Lung microvascular endothelial cell (primary cell): ENCODE data around the gene ATMIN. TPM values are rescaled to one million over a fixed set of nuclear protein-coding genes. Genes with fewer than 3 reads are reported as not detected.

Source experiments
- DNase-seq, 2 donors: peaks; one replicate each; pipeline versions ENCODE4 v3.0.0 to v3.0.0-alpha.2; 2010; ENCODE audit warnings: low read depth in 2 of 2
- total RNA-seq: library from RNA; depleted of rRNA; stranded (reverse); fragments of >200 nt; gene quantifications from 2 replicates; pipeline ENCODE4 v1.2.1, GENCODE V29; 2014

ATMIN gene, protein sequence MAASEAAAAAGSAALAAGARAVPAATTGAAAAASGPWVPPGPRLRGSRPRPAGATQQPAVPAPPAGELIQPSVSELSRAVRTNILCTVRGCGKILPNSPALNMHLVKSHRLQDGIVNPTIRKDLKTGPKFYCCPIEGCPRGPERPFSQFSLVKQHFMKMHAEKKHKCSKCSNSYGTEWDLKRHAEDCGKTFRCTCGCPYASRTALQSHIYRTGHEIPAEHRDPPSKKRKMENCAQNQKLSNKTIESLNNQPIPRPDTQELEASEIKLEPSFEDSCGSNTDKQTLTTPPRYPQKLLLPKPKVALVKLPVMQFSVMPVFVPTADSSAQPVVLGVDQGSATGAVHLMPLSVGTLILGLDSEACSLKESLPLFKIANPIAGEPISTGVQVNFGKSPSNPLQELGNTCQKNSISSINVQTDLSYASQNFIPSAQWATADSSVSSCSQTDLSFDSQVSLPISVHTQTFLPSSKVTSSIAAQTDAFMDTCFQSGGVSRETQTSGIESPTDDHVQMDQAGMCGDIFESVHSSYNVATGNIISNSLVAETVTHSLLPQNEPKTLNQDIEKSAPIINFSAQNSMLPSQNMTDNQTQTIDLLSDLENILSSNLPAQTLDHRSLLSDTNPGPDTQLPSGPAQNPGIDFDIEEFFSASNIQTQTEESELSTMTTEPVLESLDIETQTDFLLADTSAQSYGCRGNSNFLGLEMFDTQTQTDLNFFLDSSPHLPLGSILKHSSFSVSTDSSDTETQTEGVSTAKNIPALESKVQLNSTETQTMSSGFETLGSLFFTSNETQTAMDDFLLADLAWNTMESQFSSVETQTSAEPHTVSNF
- total RNA-seq, result 19.2 and 38.3 TPM in 2 replicates

DNA sequence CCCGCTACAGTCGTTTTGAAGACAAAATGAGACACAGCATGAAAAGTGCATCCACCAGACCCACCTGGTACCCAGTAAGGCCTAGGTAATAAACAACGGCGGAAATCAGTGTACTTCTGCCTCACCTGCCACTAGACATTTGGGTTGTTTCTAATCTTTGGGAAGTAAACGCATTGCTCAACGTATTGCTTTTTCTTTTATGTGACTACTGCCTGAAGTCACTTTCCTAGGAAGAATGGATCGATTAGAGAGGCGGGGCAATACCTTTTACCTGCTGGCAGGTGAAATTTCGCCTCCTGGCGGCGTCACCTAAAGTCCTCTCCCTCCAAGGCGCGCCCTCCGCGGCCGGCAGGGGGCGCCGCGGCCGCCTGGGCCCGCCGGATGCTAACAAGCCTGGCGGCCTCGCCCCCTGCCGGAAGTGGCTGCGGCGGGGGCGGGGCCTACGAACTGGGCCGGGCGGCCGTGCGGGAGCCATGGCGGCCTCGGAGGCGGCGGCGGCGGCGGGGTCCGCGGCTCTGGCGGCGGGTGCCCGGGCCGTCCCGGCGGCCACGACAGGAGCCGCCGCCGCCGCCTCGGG, at the start of gene ATMIN:
TSS of gene ATMIN (plus strand) at position 445 of the 577 bp plus-strand sequence. CDS start at position 474, 29 bp downstream.
- DNase-seq, result peak; percentile 88 to 92

DNA sequence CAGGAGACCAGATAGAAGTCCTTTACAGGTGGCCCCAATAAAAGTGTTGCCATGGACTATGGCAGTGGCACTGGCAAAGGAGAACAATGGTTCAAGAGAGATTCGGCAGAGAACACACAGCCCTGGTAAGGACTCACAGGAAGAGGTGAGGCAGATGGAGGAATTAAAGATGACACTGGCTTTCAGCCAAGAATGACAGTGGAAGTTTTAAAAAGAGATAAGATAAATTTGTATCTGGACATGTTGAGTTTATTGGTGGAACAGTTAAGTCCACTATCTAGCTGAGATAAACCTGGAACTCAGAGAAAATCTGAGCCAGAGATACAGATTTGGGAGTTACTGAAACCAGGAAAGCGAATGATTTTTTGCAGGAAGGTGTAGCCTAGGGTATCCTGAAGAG, 49.1 kb upstream of the ATMIN start:
- DNase-seq, result peak in 1 of 2 donors; percentile 83

DNA sequence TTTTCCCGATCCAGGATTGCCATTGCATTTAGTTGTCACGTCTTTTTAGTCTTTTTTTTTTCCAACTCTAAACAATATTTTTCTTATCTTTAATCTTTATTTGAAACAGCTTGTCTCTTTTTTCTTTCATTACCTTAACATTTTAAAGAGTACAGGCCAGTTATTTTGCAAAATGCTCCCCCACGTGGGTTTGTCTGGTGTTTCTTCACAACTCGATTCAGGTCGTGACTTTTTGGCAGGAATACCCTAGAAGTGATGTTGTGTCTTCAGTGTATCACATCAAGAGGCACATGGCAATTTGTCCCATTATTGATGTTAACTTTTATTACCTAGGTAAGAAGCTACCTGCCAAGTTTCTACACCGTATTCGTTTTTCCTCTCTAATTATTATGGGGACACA, 46.9 kb upstream of the ATMIN start:
- no peak for DNase-seq

DNA sequence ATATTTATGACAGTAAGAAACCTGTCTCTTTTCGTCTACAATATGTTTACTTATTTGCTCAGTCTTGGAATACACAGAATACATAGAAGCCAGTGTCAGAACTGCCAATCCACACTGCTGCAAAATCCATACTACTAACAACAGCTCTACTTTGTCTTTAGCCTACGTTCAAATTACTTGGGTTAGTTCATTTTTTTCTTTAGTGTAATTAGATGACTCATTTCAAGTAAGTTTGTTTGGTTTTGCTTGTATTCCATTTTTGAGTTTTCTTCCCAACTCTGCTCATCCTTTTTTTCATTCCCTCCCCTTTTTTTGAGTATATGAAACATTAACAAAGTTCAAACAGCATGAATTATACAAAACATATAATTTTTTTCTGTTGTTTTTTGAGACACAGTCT, 45.8 kb upstream of the ATMIN start:
- no peak for DNase-seq

DNA sequence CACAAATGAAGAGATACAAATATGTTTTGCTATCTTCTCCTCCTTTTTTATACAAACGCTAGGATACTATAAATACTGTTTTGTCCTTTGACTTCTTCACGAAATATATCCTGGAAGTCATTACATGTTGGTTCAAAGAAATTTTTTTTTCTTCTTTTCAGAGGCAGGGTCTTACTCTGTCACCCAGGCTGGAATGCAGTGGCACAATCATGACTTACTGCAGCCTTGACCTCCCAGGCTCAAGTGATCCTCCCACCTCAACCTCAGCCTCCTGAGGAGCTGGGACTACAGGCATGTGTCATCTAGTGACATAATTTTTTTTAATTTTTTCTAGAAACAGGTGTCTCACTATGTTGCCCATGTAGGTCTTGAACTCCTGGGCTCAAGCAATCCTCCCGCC, 45.1 kb upstream of the ATMIN start:
- DNase-seq, result no peak

DNA sequence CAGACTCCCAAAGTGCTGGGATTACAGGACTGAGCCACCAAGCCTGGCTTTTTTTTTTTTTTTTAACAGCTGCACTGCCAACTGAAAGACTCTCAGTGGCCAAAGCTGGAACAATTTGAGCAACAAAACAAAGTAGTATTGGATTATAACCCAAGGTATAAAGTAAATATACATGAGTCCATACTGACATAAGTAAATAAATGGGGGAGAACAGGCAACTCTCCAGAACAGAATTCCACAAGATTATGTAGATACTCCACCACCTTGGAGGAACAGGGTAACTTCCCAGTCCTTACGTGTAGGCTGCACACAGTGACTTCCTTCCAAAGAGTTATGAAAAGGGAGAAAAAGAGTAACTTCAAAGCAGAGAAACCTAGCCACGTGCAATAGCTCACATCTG, 44.7 kb upstream of the ATMIN start:
- no peak for DNase-seq

DNA sequence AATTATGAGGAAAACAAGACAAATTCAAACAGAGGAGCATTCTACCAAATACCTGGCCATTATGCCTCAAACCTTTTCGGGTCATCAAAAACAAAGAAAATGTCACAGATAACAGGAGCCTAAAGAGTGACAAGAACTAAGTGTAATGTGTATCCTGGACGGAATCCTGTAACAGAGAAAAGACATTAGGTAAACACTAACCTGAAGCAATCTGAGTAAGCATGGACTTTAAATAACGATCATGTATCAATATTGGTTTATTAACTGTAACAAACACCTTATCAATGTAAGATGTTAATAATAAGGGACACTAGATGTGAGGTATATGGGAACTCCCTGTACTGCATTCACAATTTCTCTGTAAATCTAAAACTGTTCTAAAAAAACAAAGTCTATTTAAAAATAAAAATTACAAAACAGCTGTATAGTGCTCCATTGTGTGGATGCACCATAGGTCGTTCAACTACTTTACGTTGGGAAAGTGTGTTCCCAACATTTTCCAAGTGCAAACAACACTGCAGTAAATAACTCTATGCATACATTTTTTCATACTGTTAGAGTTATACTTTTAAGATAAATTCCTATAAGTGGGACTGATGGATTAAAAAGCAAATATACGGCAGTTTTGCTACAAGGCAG, 43.7 kb upstream of the ATMIN start:
- no peak for DNase-seq

DNA sequence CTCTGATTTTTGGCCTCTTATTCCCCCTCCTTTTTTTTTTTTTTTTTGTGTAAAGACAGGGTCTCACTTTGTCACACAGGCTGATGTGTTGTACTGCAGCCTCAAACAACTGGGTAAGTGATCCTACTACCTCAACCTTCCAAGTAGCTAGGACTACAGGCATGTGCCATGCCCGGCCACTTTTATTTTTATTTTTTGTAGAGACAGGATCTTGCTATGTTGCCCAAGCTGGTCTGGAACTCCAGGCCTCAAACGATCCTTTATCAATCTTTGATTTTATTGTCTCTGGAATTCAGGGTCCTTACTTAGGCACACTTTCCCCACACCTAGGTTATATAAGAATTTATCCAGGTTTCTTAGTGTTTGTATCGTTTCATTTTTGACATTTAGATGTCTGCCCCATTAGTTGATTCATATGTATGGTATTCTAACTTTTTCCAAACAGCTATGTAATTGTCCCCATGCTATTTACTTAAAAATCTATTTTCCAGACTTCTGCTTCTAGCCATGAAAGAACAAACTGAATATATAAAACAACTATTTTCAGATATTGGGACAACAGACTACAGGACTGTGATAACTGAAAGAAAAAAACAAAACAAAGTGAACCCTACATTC, 42.9 kb upstream of the ATMIN start:
- DNase-seq, result no peak

DNA sequence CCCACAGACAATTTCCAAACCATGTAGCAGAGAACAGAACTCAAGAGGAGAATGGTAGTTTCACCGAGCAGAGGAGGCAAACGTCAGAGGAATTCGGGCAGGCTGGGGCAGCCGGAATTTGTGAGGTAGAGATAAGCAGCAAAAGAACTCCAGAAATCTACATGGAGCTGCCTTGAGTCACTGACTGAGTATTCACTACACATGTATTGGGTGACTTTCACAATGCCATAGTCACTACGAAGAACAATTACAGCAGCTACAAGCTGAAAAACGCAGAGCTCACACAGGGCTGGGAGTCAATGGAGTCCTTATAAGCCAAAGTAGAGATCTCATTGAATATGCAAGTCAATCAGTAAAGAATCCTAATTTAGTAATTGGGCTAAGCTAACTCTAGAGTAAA, 42.3 kb upstream of the ATMIN start:
- peak; percentile 31 to 85 for DNase-seq

DNA sequence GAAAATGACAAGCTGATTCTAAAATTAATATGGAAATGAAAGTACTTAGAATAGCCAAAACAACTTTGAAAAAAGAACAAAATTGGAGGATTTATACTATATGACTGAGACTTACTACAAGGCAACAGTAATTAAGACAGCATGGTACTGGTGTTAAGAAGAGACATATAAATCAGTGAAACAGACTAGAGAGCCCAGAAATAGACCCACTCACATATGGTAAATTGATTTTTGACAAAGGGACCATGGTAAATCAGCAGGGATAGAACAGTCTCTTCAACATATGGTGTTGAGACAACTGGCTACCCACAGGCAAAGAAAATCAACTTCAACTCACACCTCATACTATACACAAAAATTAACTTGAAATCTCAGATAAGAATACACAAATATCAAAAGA, 41.8 kb upstream of the ATMIN start:
- no peak for DNase-seq

DNA sequence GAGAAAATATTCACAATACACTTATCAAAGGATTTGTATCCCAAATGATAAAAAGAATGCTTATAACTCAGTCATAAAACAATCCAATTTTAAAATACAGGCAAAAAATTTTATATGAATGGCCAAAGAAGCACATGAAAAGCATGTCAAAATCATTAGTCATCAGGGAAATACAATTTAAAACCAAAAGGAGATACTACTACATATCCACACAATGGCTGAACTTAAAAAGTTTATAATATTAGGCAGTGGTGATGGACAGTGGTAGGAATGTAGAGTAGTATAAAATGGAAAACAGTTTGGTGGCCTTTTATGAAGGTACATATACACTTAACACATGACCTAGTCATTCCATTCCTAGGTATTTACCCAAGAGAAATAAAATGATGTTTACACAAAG, 41.2 kb upstream of the ATMIN start:
- peak in 1 of 2 donors; percentile 19 for DNase-seq

DNA sequence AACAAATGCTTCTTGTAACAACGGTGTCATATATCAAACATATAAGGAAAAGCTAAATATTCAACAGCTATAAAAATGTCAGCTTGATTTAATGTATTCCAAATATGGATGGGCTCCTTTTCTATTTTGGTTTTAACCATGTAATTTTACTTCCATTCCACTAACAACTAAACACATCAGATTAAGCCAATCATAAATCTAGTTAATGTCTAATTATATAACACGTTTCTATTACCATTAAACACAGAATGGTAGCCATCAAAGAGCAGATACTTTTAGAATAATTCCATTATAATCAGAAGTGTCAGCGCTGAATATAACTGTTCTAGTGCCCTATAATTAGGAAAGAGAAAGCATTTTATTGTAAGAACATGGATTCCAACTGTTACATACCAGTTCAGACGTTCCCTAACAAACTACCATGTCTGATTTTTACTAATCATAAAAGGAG, 38.9 kb upstream of the ATMIN start:
- no peak for DNase-seq

DNA sequence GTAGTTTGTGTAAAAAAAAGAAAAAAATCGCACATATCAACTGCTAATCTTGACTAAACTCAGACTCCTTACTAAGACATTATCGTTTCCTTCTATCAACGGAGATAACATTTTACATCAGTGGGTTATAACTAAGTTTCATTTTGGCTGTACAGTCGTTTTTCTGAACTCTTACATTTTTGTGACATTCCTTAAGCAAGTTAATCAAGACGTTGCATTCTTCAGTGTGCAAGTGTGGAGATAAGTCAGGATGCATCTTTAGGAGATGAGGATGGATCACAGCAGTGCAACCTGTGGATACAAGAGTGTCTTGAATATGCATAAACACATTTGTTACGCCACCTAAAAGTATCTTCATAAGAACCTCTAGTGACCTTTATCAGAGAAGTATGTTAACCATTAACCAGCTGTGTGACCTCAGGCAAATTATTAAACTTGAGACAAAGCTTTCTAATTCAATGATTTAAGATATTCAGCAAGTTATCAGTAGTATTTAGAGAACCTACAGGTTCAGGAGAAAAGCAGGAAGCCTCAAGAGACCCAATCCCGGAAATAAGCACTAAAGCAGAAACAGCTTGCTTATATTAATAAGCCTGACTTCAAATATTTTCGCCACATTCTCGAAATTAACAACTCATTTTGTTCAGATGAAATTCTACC, 38.4 kb upstream of the ATMIN start:
- DNase-seq, result peak in 1 of 2 donors; percentile 16

DNA sequence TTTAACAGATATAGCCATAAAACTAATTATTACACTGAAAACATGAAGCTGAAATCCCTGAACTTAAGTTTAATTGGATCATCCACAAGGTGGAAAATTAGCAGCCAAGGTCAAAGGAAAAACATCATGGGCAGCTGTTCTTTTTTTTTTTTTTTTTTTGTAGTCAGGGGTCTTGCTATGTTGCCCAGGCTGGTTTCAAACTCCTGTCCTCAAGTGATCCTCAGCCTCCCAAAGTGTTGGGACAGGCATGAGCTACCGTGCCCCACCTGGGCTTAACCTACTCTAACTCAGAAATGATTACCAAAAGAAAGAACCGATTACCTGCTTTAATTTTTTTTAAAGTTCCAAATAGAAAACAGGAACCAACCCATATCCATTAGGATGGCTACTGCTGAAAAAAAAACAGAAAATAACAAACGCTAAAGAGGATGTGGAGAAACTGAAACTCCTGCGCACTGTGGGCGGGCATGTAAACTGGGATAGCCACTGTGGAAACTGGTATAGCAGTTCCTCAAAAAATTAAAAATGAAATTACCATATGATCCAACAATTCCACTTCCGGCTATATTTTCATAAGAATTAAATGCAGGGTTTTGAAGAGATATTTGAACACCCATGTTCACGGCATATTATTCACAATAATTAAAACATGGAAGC, 37.5 kb upstream of the ATMIN start:
- DNase-seq, result no peak

DNA sequence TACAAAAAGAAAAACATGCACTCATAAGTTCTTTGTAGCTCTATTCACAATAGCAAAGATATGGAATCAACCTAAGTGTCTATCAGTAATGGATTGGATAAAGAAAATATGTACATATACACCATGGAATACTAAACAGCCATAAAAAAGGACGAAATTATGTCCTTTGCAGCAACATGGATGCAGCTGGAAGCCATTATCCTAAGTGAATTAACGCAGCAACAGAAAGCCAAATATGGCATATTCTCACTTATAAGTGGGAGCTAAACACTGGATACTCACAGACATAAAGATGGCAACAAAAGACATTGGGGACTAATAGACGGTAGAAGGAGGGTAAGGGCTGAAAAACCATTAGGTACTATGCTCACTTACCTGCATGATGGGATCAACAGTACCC, 34.8 kb upstream of the ATMIN start:
- no peak for DNase-seq

DNA sequence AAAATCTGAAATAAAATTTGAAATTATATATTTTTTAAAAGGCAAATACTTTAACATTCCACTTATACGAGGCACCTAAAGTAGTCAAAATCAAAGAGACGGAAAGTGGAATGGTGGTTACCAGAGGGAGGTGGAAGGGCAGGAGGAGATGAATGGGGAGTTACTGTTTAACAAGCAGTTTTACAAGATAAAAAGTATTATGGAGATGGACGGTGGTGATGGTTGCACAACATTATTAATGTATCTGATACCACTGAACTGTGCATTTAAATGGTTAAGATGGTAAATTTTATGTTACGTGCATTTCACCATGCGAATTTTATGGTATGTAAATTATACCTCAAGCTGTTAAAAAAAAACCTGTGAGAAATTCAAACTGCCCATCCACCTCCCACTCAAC, 34.3 kb upstream of the ATMIN start:
- DNase-seq, result no peak

DNA sequence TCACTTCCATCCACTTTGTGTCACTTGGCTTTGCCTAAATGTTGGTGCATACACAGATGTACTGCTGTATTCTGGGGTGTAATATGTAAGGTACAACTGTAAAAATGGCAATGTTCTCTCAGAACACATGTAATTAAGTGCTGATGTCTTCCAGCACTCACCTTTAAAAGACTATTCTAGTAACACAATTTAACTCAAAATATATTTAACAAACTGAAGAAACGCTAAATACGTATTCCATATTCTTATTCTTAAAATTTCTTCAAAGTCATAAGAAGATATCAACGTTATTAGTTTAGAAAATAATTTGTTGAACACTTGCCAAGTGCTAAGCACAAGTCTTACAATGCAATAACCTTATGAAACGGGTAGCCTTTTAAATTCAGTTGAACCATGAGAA, 32.6 kb upstream of the ATMIN start:
- no peak for DNase-seq

DNA sequence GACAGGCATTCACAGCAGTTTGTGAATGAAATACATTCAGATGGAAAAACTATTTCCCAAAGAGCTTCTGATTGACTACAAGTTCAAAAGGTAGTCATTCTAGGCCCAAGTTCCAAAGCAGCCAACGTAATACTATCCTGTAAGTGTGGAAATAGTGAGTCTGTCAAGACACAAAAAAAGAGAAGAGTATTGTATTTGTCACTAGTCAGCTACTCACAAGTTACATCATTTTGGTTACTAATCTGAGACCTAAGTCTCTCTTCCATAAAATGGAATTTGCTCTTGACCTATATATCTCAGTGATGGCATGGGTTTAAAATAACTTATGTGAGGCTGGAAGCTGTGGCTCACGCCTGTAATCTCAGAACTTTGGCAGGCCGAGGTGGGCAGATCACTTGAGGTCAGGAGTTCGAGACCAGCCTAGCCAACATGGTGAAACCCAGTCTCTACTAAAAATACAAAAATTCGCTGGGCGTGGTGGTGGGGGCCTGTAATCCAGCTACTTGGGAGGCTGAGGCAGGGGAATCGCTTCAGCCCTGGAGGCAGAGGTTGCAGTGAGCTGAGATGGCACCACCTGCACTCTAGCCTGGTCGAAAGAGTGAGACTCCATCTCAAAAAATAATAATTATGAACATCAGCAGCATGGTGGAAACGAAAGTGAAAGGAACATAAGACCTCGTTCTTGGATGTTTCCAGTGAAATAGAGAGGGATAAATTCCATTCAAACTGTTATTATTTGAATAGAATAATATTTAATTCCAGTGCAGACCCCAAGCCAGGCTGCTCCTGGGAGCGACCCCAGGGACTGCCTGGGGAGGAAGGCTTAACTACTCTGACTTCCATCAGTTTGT, 31.8 kb upstream of the ATMIN start:
- DNase-seq, result peak; percentile 25 to 55

DNA sequence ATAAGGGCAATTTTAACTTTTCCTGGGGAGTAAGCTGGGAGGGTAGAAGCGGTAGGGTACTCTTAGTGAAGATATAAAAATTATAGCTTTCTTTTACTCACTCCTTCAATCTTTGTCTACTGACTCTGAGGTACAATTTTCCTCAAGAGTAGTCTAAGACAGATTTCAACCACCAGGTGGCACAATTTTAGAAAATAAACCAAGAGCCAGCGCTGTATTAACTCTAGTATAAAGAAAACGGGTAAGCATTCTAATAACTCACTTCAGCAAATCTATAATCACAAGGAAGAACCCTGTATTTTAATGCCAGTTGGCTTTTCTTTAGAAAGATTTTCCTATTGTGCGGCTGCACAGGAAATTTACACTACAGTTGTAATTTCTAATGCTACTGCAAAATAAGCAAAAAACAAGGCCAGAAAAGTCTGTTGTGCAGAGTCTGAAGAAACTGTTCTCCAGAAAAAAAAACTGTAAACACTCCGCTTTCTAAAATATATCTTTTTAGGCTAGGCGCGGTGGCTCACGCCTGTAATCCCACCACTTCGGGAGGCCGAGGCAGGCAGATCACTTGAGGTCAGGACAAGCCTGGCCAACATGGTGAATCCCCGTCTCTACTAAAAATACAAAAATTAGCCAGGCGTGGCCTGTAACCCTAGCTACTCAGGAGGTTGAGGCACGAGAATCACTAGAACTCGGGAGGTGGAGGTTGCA, 30.8 kb upstream of the ATMIN start:
- peak; percentile 58 to 66 for DNase-seq
